Measurements from ENCODE around the gene CD247.
A peak's percentile ranks its signal among the peaks of the same experiment; 100 is the strongest.
"Not testable (repeated sequence)": the region's sequence is repeated elsewhere in the genome, so short reads cannot be mapped to it uniquely, and the experiment has no call there.

Gene CD247

GRCh38 chr1:167562702-167563101, 44.4 kb upstream of the CD247 start:
- no peak overlapping the region for H3K4me3 ChIP-seq (replicated peaks; ENCODE audit: low read depth, low read length)
- DNase-seq (ENCODE audit: extremely low read depth, low read depth), result no peak
- TF ChIP-seq, protein P1, sequence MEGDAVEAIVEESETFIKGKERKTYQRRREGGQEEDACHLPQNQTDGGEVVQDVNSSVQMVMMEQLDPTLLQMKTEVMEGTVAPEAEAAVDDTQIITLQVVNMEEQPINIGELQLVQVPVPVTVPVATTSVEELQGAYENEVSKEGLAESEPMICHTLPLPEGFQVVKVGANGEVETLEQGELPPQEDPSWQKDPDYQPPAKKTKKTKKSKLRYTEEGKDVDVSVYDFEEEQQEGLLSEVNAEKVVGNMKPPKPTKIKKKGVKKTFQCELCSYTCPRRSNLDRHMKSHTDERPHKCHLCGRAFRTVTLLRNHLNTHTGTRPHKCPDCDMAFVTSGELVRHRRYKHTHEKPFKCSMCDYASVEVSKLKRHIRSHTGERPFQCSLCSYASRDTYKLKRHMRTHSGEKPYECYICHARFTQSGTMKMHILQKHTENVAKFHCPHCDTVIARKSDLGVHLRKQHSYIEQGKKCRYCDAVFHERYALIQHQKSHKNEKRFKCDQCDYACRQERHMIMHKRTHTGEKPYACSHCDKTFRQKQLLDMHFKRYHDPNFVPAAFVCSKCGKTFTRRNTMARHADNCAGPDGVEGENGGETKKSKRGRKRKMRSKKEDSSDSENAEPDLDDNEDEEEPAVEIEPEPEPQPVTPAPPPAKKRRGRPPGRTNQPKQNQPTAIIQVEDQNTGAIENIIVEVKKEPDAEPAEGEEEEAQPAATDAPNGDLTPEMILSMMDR (IDR thresholded peaks at IDR 0.05; ENCODE audit: low read depth, low read length, missing control alignments), result no peak

DNA sequence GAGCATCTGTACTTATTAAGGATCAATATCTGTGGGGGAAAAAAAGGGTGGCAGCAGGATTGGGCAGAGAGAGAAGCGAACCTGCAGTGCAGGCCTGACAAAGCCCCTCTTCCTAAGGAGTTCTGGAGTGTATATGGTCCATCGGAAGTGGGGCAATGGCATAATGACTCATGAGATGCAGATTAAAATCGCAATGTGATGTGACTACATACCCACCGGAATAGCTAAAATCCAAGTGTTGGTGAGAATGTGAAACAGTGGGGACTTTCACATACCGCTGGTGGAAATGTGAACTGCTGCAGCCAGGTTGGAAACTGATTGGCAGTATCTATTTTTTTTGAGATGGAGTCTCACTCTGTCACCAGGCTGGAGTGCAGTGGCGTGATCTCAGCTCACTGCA, 43.4 kb upstream of the CD247 start:
- TF ChIP-seq, protein P1 (IDR thresholded peaks at IDR 0.05; ENCODE audit: low read depth, low read length, missing control alignments), result no peak
- DNase-seq (ENCODE audit: extremely low read depth, low read depth), result no peak
- no peak overlapping the region for H3K4me3 ChIP-seq (replicated peaks; ENCODE audit: low read depth, low read length)

GRCh38 chr1:167555971-167556714, 37.8 kb upstream of the CD247 start:
- no peak overlapping the region for H3K4me3 ChIP-seq (replicated peaks; ENCODE audit: low read depth, low read length)
- DNase-seq (ENCODE audit: extremely low read depth, low read depth), result peak; percentile 63
- TF ChIP-seq, protein P1 (IDR thresholded peaks at IDR 0.05; ENCODE audit: low read depth, low read length, missing control alignments), result peak; percentile 87

DNA sequence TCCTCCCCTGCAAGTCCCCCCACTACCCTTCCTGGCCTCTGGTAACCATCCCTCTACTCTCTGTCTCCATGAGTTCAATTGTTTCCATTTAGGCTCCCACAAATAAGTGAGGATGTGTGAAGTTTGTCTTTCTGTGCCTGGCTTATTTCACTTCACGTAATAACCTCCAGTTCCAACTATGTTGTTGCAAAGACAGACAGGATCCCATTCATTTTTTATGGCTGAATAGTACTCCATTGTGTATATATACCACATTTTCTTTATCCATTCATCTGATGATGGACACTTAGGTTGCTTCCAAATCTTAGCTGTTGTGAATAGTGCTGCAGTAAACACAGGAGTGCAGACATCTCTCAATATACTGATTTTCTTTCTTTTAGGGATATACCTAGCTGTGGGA, 36.7 kb upstream of the CD247 start:
- not testable (repeated sequence) for DNase-seq (ENCODE audit: extremely low read depth, low read depth); H3K4me3 ChIP-seq (replicated peaks; ENCODE audit: low read depth, low read length)

GRCh38 chr1:167554028-167554779, 35.9 kb upstream of the CD247 start:
- no peak for DNase-seq (ENCODE audit: extremely low read depth, low read depth)
- TF ChIP-seq, protein P1 (IDR thresholded peaks at IDR 0.05; ENCODE audit: low read depth, low read length, missing control alignments), result no peak
- peak overlapping the region; percentile 57 for H3K4me3 ChIP-seq (replicated peaks; ENCODE audit: low read depth, low read length)

DNA sequence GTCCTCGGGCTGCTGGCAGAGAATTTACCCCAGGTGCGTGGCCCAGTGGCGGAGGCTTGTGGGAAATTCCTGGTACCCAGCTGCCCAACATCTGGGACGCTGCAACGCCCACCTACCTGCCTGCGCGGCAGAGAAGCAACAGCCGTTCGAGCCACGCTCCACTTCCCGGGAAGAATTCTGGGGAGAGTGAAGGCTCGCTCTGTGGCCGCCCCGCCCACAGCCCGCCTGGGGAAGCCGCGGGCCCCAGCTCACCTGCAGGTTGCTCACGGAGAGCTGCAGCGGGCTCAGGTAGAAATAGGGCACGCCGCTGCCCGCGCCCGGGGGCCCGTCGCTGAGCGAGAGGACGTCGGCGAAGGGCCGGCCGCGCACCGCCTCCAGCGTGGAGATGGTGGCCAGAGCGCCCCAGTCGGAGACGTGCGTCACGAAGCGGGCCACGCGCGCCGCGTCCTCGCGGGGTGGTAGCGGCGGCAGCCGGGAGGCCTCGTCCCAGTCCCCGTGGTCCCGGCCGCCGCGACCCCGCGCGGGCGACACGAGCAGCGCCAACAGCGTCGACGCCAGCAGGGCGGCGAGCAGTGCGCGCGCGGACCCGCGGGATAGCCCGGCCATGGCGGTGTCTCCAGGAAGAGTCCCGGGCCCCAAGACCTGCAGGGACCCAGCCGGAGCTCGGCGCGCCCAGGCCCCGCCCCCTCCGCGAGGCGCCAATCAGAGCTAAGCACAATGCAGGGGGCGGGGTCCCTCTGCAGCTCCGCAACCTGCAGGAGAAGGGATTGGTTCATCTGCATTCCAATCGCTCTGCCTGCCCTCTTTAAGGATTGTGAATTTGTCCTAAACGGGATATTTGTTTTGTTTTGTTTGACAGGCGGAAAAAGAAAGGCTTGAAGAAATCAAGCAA, 35.1 kb upstream of the CD247 start, which contains the start of gene CREG1:
CREG1 (minus strand) TSS at position 627 of the 892 bp plus-strand sequence.
- peak within 1 kb of the TSS; percentile 57 for H3K4me3 ChIP-seq (replicated peaks; ENCODE audit: low read depth, low read length)
- peak; percentile 52 for DNase-seq (ENCODE audit: extremely low read depth, low read depth)
- TF ChIP-seq, protein P1 (IDR thresholded peaks at IDR 0.05; ENCODE audit: low read depth, low read length, missing control alignments), result no peak

All from HFF-Myc (cell line).